PC-3 (cell line): ENCODE results near the gene GPR78.

Experiments used
- CTCF ChIP-seq: fragments of 300-600 bp; sonication (generic); conservative IDR thresholded peaks from 2 replicates; pipeline ENCODE4 v1.5.1; 2017; ENCODE audit warnings: antibody characterized with exemption, low read depth, mild to moderate bottlenecking, low read length
- EZH2 ChIP-seq: fragments of 300-600 bp; sonication (generic); IDR thresholded peaks from one replicate; pipeline ENCODE4 v1.6.1; 2017; ENCODE audit warnings: antibody characterized with exemption, mild to moderate bottlenecking, low read length; ENCODE audit not compliant: unreplicated experiment
- EZH2phosphoT487 ChIP-seq: fragments of 300-600 bp; sonication (generic); IDR thresholded peaks from 2 replicates; pipeline ENCODE4 v1.6.1; 2018; ENCODE audit warnings: mild to moderate bottlenecking, antibody characterized with exemption, low read length, borderline replicate concordance

- TF ChIP-seq CTCF (no peak), EZH2phosphoT487 (no peak), EZH2 (no peak)
Observed at GRCh38 chr4:8542776-8543525, 37.2 kb upstream of the GPR78 start.
